ENCODE results near the gene PPM1H.

The PPM1H gene

GRCh38 chr12:62714774-62715721, 219.9 kb downstream of the PPM1H start:
- no peak overlapping the region for H3K4me3 ChIP-seq (ENCODE audit: low read length)
- TF ChIP-seq, protein P1, sequence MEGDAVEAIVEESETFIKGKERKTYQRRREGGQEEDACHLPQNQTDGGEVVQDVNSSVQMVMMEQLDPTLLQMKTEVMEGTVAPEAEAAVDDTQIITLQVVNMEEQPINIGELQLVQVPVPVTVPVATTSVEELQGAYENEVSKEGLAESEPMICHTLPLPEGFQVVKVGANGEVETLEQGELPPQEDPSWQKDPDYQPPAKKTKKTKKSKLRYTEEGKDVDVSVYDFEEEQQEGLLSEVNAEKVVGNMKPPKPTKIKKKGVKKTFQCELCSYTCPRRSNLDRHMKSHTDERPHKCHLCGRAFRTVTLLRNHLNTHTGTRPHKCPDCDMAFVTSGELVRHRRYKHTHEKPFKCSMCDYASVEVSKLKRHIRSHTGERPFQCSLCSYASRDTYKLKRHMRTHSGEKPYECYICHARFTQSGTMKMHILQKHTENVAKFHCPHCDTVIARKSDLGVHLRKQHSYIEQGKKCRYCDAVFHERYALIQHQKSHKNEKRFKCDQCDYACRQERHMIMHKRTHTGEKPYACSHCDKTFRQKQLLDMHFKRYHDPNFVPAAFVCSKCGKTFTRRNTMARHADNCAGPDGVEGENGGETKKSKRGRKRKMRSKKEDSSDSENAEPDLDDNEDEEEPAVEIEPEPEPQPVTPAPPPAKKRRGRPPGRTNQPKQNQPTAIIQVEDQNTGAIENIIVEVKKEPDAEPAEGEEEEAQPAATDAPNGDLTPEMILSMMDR (conservative IDR thresholded peaks at IDR 0.05; ENCODE audit: low read depth, low read length): no peak
- no peak for DNase-seq (ENCODE audit: low read depth)

DNA sequence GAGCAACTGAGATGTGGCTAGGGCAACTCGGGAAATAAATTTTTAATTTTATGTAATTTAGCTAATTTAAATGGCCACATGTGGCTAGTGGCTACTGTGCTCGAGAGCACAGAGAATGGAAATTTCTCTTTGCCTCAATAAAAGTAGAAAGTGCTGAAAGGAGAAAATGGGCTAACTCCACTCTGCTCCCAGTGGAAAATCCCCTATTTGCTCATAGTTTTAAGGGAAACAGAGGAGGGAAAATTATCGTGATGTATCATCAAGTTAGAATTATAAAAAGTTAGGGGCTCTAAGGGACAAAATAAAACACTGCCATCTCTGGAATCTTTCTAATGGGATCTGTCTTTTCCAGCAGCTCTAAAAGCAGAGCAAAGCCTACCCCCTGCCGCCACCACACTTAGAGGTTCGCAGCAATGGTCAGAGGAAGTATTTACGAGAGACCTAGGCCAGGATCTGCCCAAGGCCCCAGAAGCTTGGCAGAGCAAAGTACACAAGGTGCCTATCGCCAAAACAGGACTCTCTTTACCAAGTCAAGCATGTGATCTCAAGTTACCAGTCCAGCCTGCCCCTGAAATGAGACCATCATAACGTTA, 220.7 kb downstream of the PPM1H start:
- no peak for DNase-seq (ENCODE audit: low read depth)
- no peak overlapping the region for H3K4me3 ChIP-seq (ENCODE audit: low read length)
- TF ChIP-seq, protein P1 (conservative IDR thresholded peaks at IDR 0.05; ENCODE audit: low read depth, low read length): no peak

GRCh38 chr12:62713723-62714122, 221.2 kb downstream of the PPM1H start:
- no peak overlapping the region for H3K4me3 ChIP-seq (ENCODE audit: low read length)
- DNase-seq (ENCODE audit: low read depth): no peak
- TF ChIP-seq, protein P1 (conservative IDR thresholded peaks at IDR 0.05; ENCODE audit: low read depth, low read length): no peak

GRCh38 chr12:62712681-62713573, 222.0 kb downstream of the PPM1H start:
- TF ChIP-seq, protein P1 (conservative IDR thresholded peaks at IDR 0.05; ENCODE audit: low read depth, low read length): no peak
- no peak overlapping the region for H3K4me3 ChIP-seq (ENCODE audit: low read length)
- no peak for DNase-seq (ENCODE audit: low read depth)

GRCh38 chr12:62711631-62712241, 223.2 kb downstream of the PPM1H start:
- no peak overlapping the region for H3K4me3 ChIP-seq (ENCODE audit: low read length)
- no peak for DNase-seq (ENCODE audit: low read depth)
- TF ChIP-seq, protein P1 (conservative IDR thresholded peaks at IDR 0.05; ENCODE audit: low read depth, low read length): no peak

- TF ChIP-seq, protein P1 (conservative IDR thresholded peaks at IDR 0.05; ENCODE audit: low read depth, low read length): no peak
- H3K4me3 ChIP-seq (ENCODE audit: low read length): no peak overlapping the region
- no peak for DNase-seq (ENCODE audit: low read depth)
These were observed 225.6 kb downstream of the PPM1H start for GRCh38 chr12:62709311-62709710.

All from retinal pigment epithelial cell (primary cell).